DND-41 (cell line): ENCODE data around the gene ZNF205.

Experiments used
- ATAC-seq: fragments of 200-7000 bp; cut with Tn5 transposase; 3 replicates; pipeline ENCODE4 v1.9.1; 2021; ENCODE audit warnings: low read depth; ENCODE audit not compliant: insufficient read depth
- DNase-seq: peaks from one replicate; pipeline ENCODE4 v3.0.0-alpha.2; 2020
- H2AFZ ChIP-seq: 2 replicates; pipeline ENCODE4 v1.6.0; 2012; ENCODE audit warnings: low read depth, low read length
- H3K27ac ChIP-seq: 2 replicates; pipeline ENCODE4 v1.5.1; 2012; ENCODE audit warnings: low read length, inconsistent platforms
- H3K27me3 ChIP-seq: fragments of 200-600 bp; sonication (generic); 2 replicates; pipeline ENCODE4 v1.6.0; 2012; ENCODE audit warnings: low read length, mild to moderate bottlenecking, inconsistent platforms; ENCODE audit not compliant: insufficient read depth, poor library complexity
- H3K36me3 ChIP-seq: 2 replicates; pipeline ENCODE4 v1.5.1; 2012; ENCODE audit warnings: low read length, inconsistent platforms; ENCODE audit not compliant: insufficient read depth
- H3K4me1 ChIP-seq: 2 replicates; pipeline ENCODE4 v1.5.1; 2012; ENCODE audit warnings: mild to moderate bottlenecking, low read length; ENCODE audit not compliant: insufficient read depth
- H3K4me2 ChIP-seq: 2 replicates; pipeline ENCODE4 v1.6.0; 2012; ENCODE audit warnings: mild to moderate bottlenecking, moderate library complexity, low read length, inconsistent platforms; ENCODE audit not compliant: insufficient read depth
- H3K4me3 ChIP-seq, 2 experiments: fragments of 200-600 bp in 1 of 2; shearing (Covaris generic) in 1 of 2; 2 replicates each; pipeline ENCODE4 v1.5.1; 2012 to 2016; ENCODE audit warnings: inconsistent platforms in 2 of 2, low read length in 2 of 2, mild to moderate bottlenecking in 2 of 2, low read depth in 1 of 2, moderate library complexity in 1 of 2
- H3K79me2 ChIP-seq: 2 replicates; pipeline ENCODE4 v1.6.0; 2012; ENCODE audit warnings: low read length, inconsistent platforms; ENCODE audit not compliant: insufficient read depth
- H3K9ac ChIP-seq: 2 replicates; pipeline ENCODE4 v1.6.0; 2012; ENCODE audit warnings: low read depth, mild to moderate bottlenecking, inconsistent platforms, low read length, moderate library complexity
- H3K9me3 ChIP-seq: 2 replicates; pipeline ENCODE4 v1.5.1; 2012; ENCODE audit warnings: low read length, moderate library complexity, mild to moderate bottlenecking, inconsistent platforms; ENCODE audit not compliant: insufficient read depth, severe bottlenecking
- H4K20me1 ChIP-seq: 2 replicates; pipeline ENCODE4 v1.6.0; 2012; ENCODE audit warnings: low read length; ENCODE audit not compliant: insufficient read depth
- CTCF ChIP-seq: IDR thresholded peaks from 2 replicates; pipeline ENCODE4 v1.5.1; 2012; ENCODE audit warnings: borderline replicate concordance, low read length, moderate library complexity, mild to moderate bottlenecking; ENCODE audit not compliant: poor library complexity, severe bottlenecking; ENCODE audit errors: extremely low read depth
- EZH2 ChIP-seq: IDR thresholded peaks from 3 replicates; pipeline ENCODE4 v1.6.1; 2012; ENCODE audit warnings: borderline replicate concordance, low read depth, mild to moderate bottlenecking, moderate library complexity, low read length, inconsistent platforms; ENCODE audit not compliant: severe bottlenecking

Gene ZNF205

GRCh38 chr16:3118846-3119245 is 6.5 kb downstream of the ZNF205 start:
- no peak overlapping the region for H2AFZ ChIP-seq
- H3K27me3 ChIP-seq, result no peaks in the 10 kb centered on the region
- H3K36me3 ChIP-seq, result no peaks in the 10 kb centered on the region
- no peaks in the 10 kb centered on the region for H3K9me3 ChIP-seq
- H3K4me2 ChIP-seq, result no peak overlapping the region
- DNase-seq, result no peak
- TF ChIP-seq CTCF (no peak), EZH2 (no peak)
- H3K9ac ChIP-seq, result no peak overlapping the region
- no peaks in the 10 kb centered on the region for H4K20me1 ChIP-seq
- H3K4me1 ChIP-seq, result peaks cover 10% of the 10 kb centered on the region
- H3K4me3 ChIP-seq, result no peak overlapping the region
- H3K27ac ChIP-seq, result no peak overlapping the region
- no peaks in the 10 kb centered on the region for H3K79me2 ChIP-seq
- ATAC-seq, result no peak

- no peaks in the 10 kb centered on the region for H3K27me3 ChIP-seq
- H3K9me3 ChIP-seq, result no peaks in the 10 kb centered on the region
- no peak for ATAC-seq
- no peak overlapping the region for H3K4me3 ChIP-seq
- no peaks in the 10 kb centered on the region for H3K36me3 ChIP-seq
- no peaks in the 10 kb centered on the region for H3K79me2 ChIP-seq
- peaks cover 12% of the 10 kb centered on the region for H3K4me1 ChIP-seq
- TF ChIP-seq CTCF, result no peak
- TF ChIP-seq EZH2, result no peak
- no peak overlapping the region for H3K4me2 ChIP-seq
- H3K27ac ChIP-seq, result no peak overlapping the region
- H3K9ac ChIP-seq, result no peak overlapping the region
- no peak for DNase-seq
- H4K20me1 ChIP-seq, result no peaks in the 10 kb centered on the region
- H2AFZ ChIP-seq, result no peak overlapping the region
Measured at GRCh38 chr16:3119286-3119685, 6.9 kb downstream of the ZNF205 start.

GRCh38 chr16:3119701-3120408 is 7.5 kb downstream of the ZNF205 start:
- Histone ChIP-seq H3K4me2 (no peak overlapping the region), H2AFZ (no peak overlapping the region), H3K27me3 (no peaks in the 10 kb centered on the region), H3K79me2 (no peaks in the 10 kb centered on the region), H3K27ac (no peak overlapping the region), H3K4me3 (no peak overlapping the region), H3K9me3 (no peaks in the 10 kb centered on the region), H3K9ac (no peak overlapping the region), H3K36me3 (no peaks in the 10 kb centered on the region), H3K4me1 (peaks cover 15% of the 10 kb centered on the region), H4K20me1 (no peaks in the 10 kb centered on the region)
- DNase-seq, result no peak
- no peak for ATAC-seq
- no peak for TF ChIP-seq CTCF
- TF ChIP-seq EZH2, result no peak

- Histone ChIP-seq H3K79me2 (no peaks in the 10 kb centered on the region), H3K27ac (no peak overlapping the region), H3K36me3 (no peaks in the 10 kb centered on the region), H4K20me1 (no peaks in the 10 kb centered on the region), H3K9ac (no peak overlapping the region), H2AFZ (no peak overlapping the region), H3K4me1 (peaks cover 21% of the 10 kb centered on the region), H3K27me3 (no peaks in the 10 kb centered on the region), H3K9me3 (no peaks in the 10 kb centered on the region), H3K4me3 (no peak overlapping the region), H3K4me2 (no peak overlapping the region)
- ATAC-seq (no peak), DNase-seq (no peak)
- TF ChIP-seq EZH2 (no peak), CTCF (no peak)
Measured at GRCh38 chr16:3120435-3120834, 8.0 kb downstream of the ZNF205 start.
